Ectodermal cell (in vitro differentiated cells): Measurements from ENCODE around the gene CLEC19A. TPM values are rescaled to one million over a fixed set of nuclear protein-coding genes. Genes with fewer than 3 reads are reported as not detected.

Source experiments
- H3K27ac ChIP-seq: 2 replicates; pipeline ENCODE4 v1.7.0; 2013; ENCODE audit warnings: mild to moderate bottlenecking, low read depth, low read length; ENCODE audit not compliant: insufficient read depth, poor library complexity, severe bottlenecking
- H3K27me3 ChIP-seq: 2 replicates; pipeline ENCODE4 v1.7.0; 2013; ENCODE audit warnings: mild to moderate bottlenecking, low read length; ENCODE audit not compliant: insufficient read depth, control insufficient read depth, poor library complexity, severe bottlenecking
- H3K36me3 ChIP-seq: one replicate; pipeline ENCODE4 v1.7.0; 2013; ENCODE audit warnings: low read length; ENCODE audit not compliant: control insufficient read depth, insufficient read depth
- H3K4me1 ChIP-seq: one replicate; pipeline ENCODE4 v1.7.0; 2013; ENCODE audit warnings: low read length; ENCODE audit not compliant: control insufficient read depth, insufficient read depth
- H3K4me3 ChIP-seq: 2 replicates; pipeline ENCODE4 v1.7.0; 2013; ENCODE audit warnings: low read depth, low read length, control low read depth; ENCODE audit not compliant: insufficient read depth
- H3K9me3 ChIP-seq: 2 replicates; pipeline ENCODE4 v1.7.0; 2013; ENCODE audit warnings: mild to moderate bottlenecking, low read length, moderate library complexity; ENCODE audit not compliant: control insufficient read depth
- WGBS, 2 experiments: methylation state at CpG; one replicate each; pipeline ENCODE4 v1.1.7; 2013; ENCODE audit warnings: missing lambda C conversion rate in 2 of 2; 5-methylcytosine and 5-hydroxymethylcytosine counted together
- polyA plus RNA-seq, 4 experiments: library from polyadenylated mRNA; stranded (reverse); fragments of 50-300 nt; gene quantifications; one replicate each; pipeline ENCODE4 v1.2.3, GENCODE V29; 2013

CLEC19A gene
- 24.6 TPM for polyA plus RNA-seq (2013, experiment 1 of 4)
- polyA plus RNA-seq (2013, experiment 2 of 4): 35.7 TPM
- polyA plus RNA-seq (2013, experiment 3 of 4): 26.1 TPM
- 33.3 TPM for polyA plus RNA-seq (2013, experiment 4 of 4)

GRCh38 chr16:19285431-19285830 lies at the start of gene CLEC19A:
Gene CLEC19A (plus strand): TSS chr16:19285731. CDS start chr16:19285852, 121 bp downstream.
- Histone ChIP-seq H3K9me3 (no peaks in the 10 kb centered on the region), H3K27ac (no peak within 1 kb of the TSS), H3K4me3 (peak within 1 kb of the TSS; percentile 13), H3K27me3 (no peaks in the 10 kb centered on the region), H3K4me1 (peaks cover 34% of the 10 kb centered on the region), H3K36me3 (no peaks in the 10 kb centered on the region)
- WGBS, 2 experiments: 93 to 95% methylated on average over 2 of the region's 2 CpGs

DNA sequence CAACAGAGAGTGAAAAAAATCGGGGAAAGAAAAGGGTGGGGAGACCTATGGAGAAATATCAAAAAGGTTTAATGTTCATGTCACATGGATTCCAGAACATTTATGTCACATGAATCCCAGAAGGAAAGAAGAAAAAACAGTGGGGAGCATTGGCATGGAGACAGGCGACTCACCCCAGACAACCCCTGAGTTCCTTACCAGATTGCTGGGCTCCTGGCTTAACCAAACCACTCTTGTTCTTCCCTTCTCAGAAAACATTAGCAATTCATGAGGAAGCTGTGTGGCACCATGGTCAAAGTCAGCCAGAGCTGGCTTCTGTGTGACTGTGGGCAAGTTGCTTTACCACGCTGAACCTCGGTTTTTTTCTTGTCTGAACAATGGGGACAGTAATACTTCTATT lies 49.6 kb upstream of the CLEC19A start:
- Histone ChIP-seq H3K27ac (no peak overlapping the region), H3K4me1 (no peaks in the 10 kb centered on the region), H3K27me3 (no peaks in the 10 kb centered on the region), H3K9me3 (no peaks in the 10 kb centered on the region), H3K36me3 (no peaks in the 10 kb centered on the region), H3K4me3 (no peak overlapping the region)
- WGBS, 2 experiments: 89 to 98% methylated on average over 4 of the region's 4 CpGs

- H3K27ac ChIP-seq: no peak overlapping the region
- no peak overlapping the region for H3K4me3 ChIP-seq
- no peaks in the 10 kb centered on the region for H3K9me3 ChIP-seq
- WGBS, 2 experiments: 68 to 70% methylated on average over 4 of the region's 4 CpGs
- H3K27me3 ChIP-seq: no peaks in the 10 kb centered on the region
- H3K36me3 ChIP-seq: no peaks in the 10 kb centered on the region
- no peaks in the 10 kb centered on the region for H3K4me1 ChIP-seq
These were observed 48.8 kb upstream of the CLEC19A start for GRCh38 chr16:19236561-19237209.

DNA sequence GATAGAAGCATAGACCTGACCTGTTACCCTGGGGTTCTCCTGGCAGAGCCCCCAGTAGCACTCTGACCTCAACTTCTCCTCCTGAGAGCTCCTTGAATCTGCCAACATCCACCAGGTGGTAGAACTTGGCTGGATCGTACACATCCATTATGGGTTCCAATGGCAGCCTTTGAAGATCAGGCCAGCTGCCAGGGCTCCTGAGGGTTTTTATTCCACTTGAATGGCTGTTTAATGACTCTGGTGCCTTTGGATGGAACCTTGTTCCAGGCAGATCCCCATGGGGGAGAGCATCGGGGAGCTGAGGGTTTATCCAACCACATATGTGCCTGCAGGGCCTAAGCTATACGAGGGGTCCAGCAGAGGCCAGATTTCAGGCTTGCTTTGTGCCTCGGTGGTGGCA lies 47.1 kb upstream of the CLEC19A start:
- WGBS, 2 experiments: 94% methylated on average over 4 of the region's 4 CpGs
- Histone ChIP-seq H3K4me3 (no peak overlapping the region), H3K27me3 (no peaks in the 10 kb centered on the region), H3K4me1 (no peaks in the 10 kb centered on the region), H3K36me3 (no peaks in the 10 kb centered on the region), H3K27ac (no peak overlapping the region), H3K9me3 (no peaks in the 10 kb centered on the region)

GRCh38 chr16:19239511-19240155 lies 45.9 kb upstream of the CLEC19A start:
- Histone ChIP-seq H3K27me3 (no peaks in the 10 kb centered on the region), H3K36me3 (no peaks in the 10 kb centered on the region), H3K9me3 (no peaks in the 10 kb centered on the region), H3K4me3 (no peak overlapping the region), H3K27ac (no peak overlapping the region), H3K4me1 (no peaks in the 10 kb centered on the region)
- 95% methylated on average over 13 of the region's 13 CpGs for WGBS, 2 experiments

DNA sequence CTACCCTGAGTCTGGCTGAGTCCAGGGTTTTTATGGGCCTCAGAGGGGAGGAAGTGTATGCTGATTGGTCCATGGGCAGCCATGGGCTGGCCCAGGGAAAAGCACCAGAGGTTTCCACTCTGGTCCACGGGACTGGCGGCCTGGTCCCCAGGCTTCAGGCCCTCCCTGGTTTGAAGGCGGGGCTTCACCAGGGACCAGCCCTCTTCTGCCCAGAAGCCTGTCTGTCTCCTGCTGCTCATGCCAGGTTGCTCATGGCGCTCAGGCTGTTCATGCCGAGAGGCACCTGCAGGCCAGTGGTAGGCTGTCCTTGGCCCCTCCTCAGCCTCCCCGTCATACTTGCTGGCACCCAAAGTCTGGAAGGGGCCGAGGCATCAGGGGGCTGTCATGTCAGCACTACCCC lies 45.0 kb upstream of the CLEC19A start:
- H3K36me3 ChIP-seq: no peaks in the 10 kb centered on the region
- H3K4me3 ChIP-seq: no peak overlapping the region
- H3K9me3 ChIP-seq: no peaks in the 10 kb centered on the region
- H3K4me1 ChIP-seq: no peaks in the 10 kb centered on the region
- no peaks in the 10 kb centered on the region for H3K27me3 ChIP-seq
- 92 to 95% methylated on average over 7 of the region's 7 CpGs for WGBS, 2 experiments
- H3K27ac ChIP-seq: no peak overlapping the region

GRCh38 chr16:19241512-19241911 lies 44.0 kb upstream of the CLEC19A start:
- Histone ChIP-seq H3K4me3 (no peak overlapping the region), H3K4me1 (no peaks in the 10 kb centered on the region), H3K9me3 (no peaks in the 10 kb centered on the region), H3K27me3 (no peaks in the 10 kb centered on the region), H3K27ac (no peak overlapping the region), H3K36me3 (no peaks in the 10 kb centered on the region)
- 95% methylated on average over 11 of the region's 11 CpGs for WGBS, 2 experiments

- no peaks in the 10 kb centered on the region for H3K9me3 ChIP-seq
- 89 to 91% methylated on average over 1 of the region's 1 CpG for WGBS, 2 experiments
- no peaks in the 10 kb centered on the region for H3K36me3 ChIP-seq
- H3K4me1 ChIP-seq: no peaks in the 10 kb centered on the region
- H3K27me3 ChIP-seq: no peaks in the 10 kb centered on the region
- no peak overlapping the region for H3K4me3 ChIP-seq
- H3K27ac ChIP-seq: no peak overlapping the region
These were observed 43.3 kb upstream of the CLEC19A start for GRCh38 chr16:19242186-19242585.

- 84 to 92% methylated on average over 3 of the region's 3 CpGs for WGBS, 2 experiments
These were observed 42.5 kb upstream of the CLEC19A start for GRCh38 chr16:19242987-19243575.

DNA sequence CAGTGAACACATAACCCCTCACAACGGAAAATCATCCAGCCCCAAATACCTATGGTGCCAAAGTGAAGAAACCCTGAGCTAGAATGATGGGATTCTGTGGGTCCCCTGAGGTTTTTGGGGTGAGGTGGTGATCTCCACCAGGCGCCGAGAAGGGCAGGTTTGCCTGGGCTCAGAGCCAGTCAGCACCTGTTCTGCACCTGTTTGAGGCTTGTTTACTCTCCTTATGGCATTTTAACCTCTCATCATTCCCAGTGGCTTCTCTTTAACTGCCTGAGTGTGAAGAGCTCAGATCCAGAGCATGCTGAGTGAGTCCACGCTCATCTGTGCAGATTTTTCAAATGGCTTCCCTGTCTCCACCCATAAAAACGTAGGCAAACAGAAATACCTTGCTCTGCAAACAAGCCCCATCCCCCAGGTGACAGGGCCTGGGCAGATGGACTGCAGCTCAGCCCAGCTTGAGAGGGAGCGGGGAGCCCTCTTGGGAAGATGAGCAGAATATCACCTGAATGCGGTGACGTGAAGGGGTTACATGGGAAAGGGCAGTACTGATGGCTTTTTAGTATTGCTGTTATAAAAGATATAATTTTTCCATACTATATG lies 40.1 kb upstream of the CLEC19A start:
- H3K27me3 ChIP-seq: no peaks in the 10 kb centered on the region
- 88 to 89% methylated on average over 6 to 8 of the region's 8 CpGs for WGBS, 2 experiments
- no peaks in the 10 kb centered on the region for H3K4me1 ChIP-seq
- no peaks in the 10 kb centered on the region for H3K36me3 ChIP-seq
- no peak overlapping the region for H3K27ac ChIP-seq
- no peak overlapping the region for H3K4me3 ChIP-seq
- no peaks in the 10 kb centered on the region for H3K9me3 ChIP-seq

More at GRCh38 chr16:19242987-19243575, 42.5 kb upstream of the CLEC19A start:
- Histone ChIP-seq H3K27ac (no peak overlapping the region), H3K4me1 (no peaks in the 10 kb centered on the region), H3K9me3 (no peaks in the 10 kb centered on the region), H3K27me3 (no peaks in the 10 kb centered on the region), H3K4me3 (no peak overlapping the region), H3K36me3 (no peaks in the 10 kb centered on the region)
